Spleen (tissue), 11 donors: ENCODE results near the gene SLC26A9. TPM values are rescaled to one million over a fixed set of nuclear protein-coding genes. Genes with fewer than 3 reads are reported as not detected.

Source experiments
- DNase-seq: peaks from one replicate; pipeline ENCODE4 v3.0.0-alpha.2; 2020
- H3K27ac ChIP-seq, 8 donors: fragments of 200-600 bp; sonication (generic) in 7 of 8; 1 replicate in 4 of 8; 2 replicates in 4 of 8; pipeline versions ENCODE4 v1.5.0 to v1.8.0; 2016 to 2021; ENCODE audit warnings: inconsistent platforms in 4 of 8, mild to moderate bottlenecking in 4 of 8, moderate library complexity in 1 of 8
- H3K27me3 ChIP-seq, 7 donors: fragments of 200-600 bp; sonication (generic) in 6 of 7; replicated peaks in 1 of 7; 1 replicate in 4 of 7; 2 replicates in 3 of 7; pipeline versions ENCODE4 v1.5.0 to v1.8.0; 2016 to 2021; ENCODE audit warnings: inconsistent platforms in 3 of 7, mild to moderate bottlenecking in 1 of 7
- H3K36me3 ChIP-seq, 6 donors: fragments of 200-600 bp; sonication (generic) in 5 of 6; 1 replicate in 4 of 6; 2 replicates in 2 of 6; pipeline versions ENCODE4 v1.5.0 to v1.8.0; 2016 to 2021; ENCODE audit warnings: inconsistent platforms in 2 of 6
- H3K4me1 ChIP-seq, 6 donors: fragments of 200-600 bp; sonication (generic) in 5 of 6; 1 replicate in 3 of 6; 2 replicates in 3 of 6; pipeline versions ENCODE4 v1.5.0 to v1.8.0; 2016 to 2021; ENCODE audit warnings: inconsistent platforms in 3 of 6
- H3K4me3 ChIP-seq, 8 donors: fragments of 200-600 bp; sonication (generic) in 7 of 8; 1 replicate in 4 of 8; 2 replicates in 4 of 8; pipeline versions ENCODE4 v1.5.0 to v1.8.0; 2016 to 2021; ENCODE audit warnings: inconsistent platforms in 4 of 8, mild to moderate bottlenecking in 4 of 8, moderate library complexity in 2 of 8
- H3K9me3 ChIP-seq, 8 donors: fragments of 200-600 bp; sonication (generic) in 7 of 8; 1 replicate in 4 of 8; 2 replicates in 4 of 8; pipeline versions ENCODE4 v1.5.0 to v1.8.0; 2016 to 2021; ENCODE audit warnings: inconsistent platforms in 4 of 8
- CTCF ChIP-seq, 11 experiments: fragments of 200-600 bp in 7 of 11; fragments of 450-650 bp in 4 of 11; sonication (generic) in 4 of 11; IDR thresholded peaks in 8 of 11; conservative IDR thresholded peaks in 3 of 11; 1 replicate in 7 of 11; 2 replicates in 4 of 11; pipeline versions ENCODE4 v1.4.0 to v1.8.0; 2016 to 2021; ENCODE audit warnings: antibody characterized with exemption in 11 of 11, inconsistent platforms in 4 of 11, mild to moderate bottlenecking in 1 of 11
- POLR2A ChIP-seq, 3 donors: fragments of 450-650 bp; IDR thresholded peaks; one replicate each; pipeline ENCODE4 v1.5.1; 2017; ENCODE audit warnings: antibody characterized with exemption in 3 of 3, mild to moderate bottlenecking in 1 of 3
- POLR2AphosphoS5 ChIP-seq, 3 donors: sonication (generic); formaldehyde crosslinking; IDR thresholded peaks; one replicate each; pipeline ENCODE4 v1.5.1; 2017; ENCODE audit warnings: antibody characterized with exemption in 3 of 3
- WGBS, 5 donors: extraction: QIAGEN DNeasy Blood & Tissue Kit in 3 of 5; methylation state at CpG; one replicate each; pipeline versions ENCODE4 v1.1.5 to v1.1.7; 2013 to 2018; 5-methylcytosine and 5-hydroxymethylcytosine counted together
- intact Hi-C: fragments of 100-400 bp; cut with DNase I; formaldehyde crosslinking; loops from one replicate; pipeline ENCODE4 v1.15.0; 2023; ENCODE audit warnings: low total_unique reads
- polyA plus RNA-seq, 3 donors: library from polyadenylated mRNA; stranded (reverse); fragments of 200-250 nt; gene quantifications; one replicate each; pipeline ENCODE4 v1.2.1, GENCODE V29; 2013
- total RNA-seq, 7 donors: library from RNA; depleted of rRNA in 3 of 7; stranded (reverse); fragments of >200 nt in 3 of 7; fragmentation: NEBNext Ultra II Directional in 4 of 7; extraction: Animal tissue kit (Norgen Biotek cat#: 25700) in 4 of 7; gene quantifications; one replicate each; pipeline versions ENCODE4 v1.1.0 to v1.2.1, GENCODE V29; 2016 to 2021
- donor health status: healthy with polysubstance abuse.
- donor health status: DM: no; HTN: no; CAD: no; lungs with moderate emphysema.
- donor health status: DM: no; HTN: no; CAD: no.
- donor health status: Bipolar disorder and iron deficiency.
- donor health status: healthy.
- donor health status: DM: no; HTN: no; CAD: no.
- donor health status: DM: yes; HTN: yes; CAD: no.

Gene SLC26A9
- total and polyA plus RNA-seq, 10 donors, result 0.02 to 0.03 TPM; not detected in 8

DNA sequence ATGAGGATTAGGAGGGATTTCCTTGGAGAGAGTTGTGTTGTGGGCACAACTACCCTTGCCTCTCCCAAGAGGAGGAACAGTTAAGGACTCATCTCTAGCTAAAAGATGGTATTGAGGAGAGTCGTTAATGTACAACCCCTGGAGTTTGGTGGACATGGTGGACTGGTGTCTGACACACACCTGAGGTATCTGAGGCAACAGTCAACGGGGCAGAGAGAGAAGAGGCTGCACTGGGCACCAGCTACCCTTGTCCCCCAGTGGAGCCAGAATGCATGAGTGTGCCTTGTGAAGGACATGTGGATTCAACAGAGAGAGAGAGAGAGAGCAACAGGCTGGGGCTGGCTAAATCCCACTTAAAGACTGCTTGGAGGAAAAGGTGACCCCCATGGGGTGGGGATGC is 47.0 kb upstream of the SLC26A9 start:
- DNase-seq, result no peak
- H3K27me3 ChIP-seq, result no peaks in the 10 kb centered on the region
- no peak overlapping the region for H3K27ac ChIP-seq
- H3K4me1 ChIP-seq, result no peaks in the 10 kb centered on the region
- H3K9me3 ChIP-seq, result no peaks in the 10 kb centered on the region
- TF ChIP-seq POLR2A (IDR thresholded peaks at IDR 0.05), result no peak
- no peak for TF ChIP-seq POLR2AphosphoS5 (IDR thresholded peaks at IDR 0.05)
- TF ChIP-seq CTCF (IDR thresholded peaks at IDR 0.05 in 8 of 11, conservative IDR thresholded peaks at IDR 0.05 in 3 of 11), result no peak
- H3K36me3 ChIP-seq, result no peaks in the 10 kb centered on the region
- intact Hi-C loops, result no loop called here
- H3K4me3 ChIP-seq, result no peak overlapping the region
- WGBS, 5 donors, result 72 to 94% (median 86%) methylated on average over 2 of the region's 2 CpGs

GRCh38 chr1:205989786-205990185 is 46.5 kb upstream of the SLC26A9 start:
- Histone ChIP-seq H3K4me3 (no peak overlapping the region), H3K4me1 (no peaks in the 10 kb centered on the region), H3K27ac (no peak overlapping the region), H3K9me3 (no peaks in the 10 kb centered on the region), H3K36me3 (no peaks in the 10 kb centered on the region), H3K27me3 (no peaks in the 10 kb centered on the region)
- intact Hi-C loops, result no loop called here
- TF ChIP-seq CTCF (IDR thresholded peaks at IDR 0.05 in 8 of 11, conservative IDR thresholded peaks at IDR 0.05 in 3 of 11), result no peak
- DNase-seq, result no peak
- WGBS, 5 donors, result 65 to 80% (median 78%) methylated on average over 5 of the region's 5 CpGs

- intact Hi-C loops, result no loop called here
- H3K4me3 ChIP-seq, result no peak overlapping the region
- 76 to 86% (median 85%) methylated on average over 12 of the region's 12 CpGs for WGBS, 5 donors
- no peak for TF ChIP-seq CTCF (IDR thresholded peaks at IDR 0.05 in 8 of 11, conservative IDR thresholded peaks at IDR 0.05 in 3 of 11)
- TF ChIP-seq POLR2A (IDR thresholded peaks at IDR 0.05), result no peak
- no peak for TF ChIP-seq POLR2AphosphoS5 (IDR thresholded peaks at IDR 0.05)
- H3K9me3 ChIP-seq, result no peaks in the 10 kb centered on the region
- DNase-seq, result no peak
- H3K4me1 ChIP-seq, result no peaks in the 10 kb centered on the region
- no peaks in the 10 kb centered on the region for H3K36me3 ChIP-seq
- no peak overlapping the region for H3K27ac ChIP-seq
- H3K27me3 ChIP-seq, result no peaks in the 10 kb centered on the region
These were observed 45.3 kb upstream of the SLC26A9 start for GRCh38 chr1:205988585-205988995.

DNA sequence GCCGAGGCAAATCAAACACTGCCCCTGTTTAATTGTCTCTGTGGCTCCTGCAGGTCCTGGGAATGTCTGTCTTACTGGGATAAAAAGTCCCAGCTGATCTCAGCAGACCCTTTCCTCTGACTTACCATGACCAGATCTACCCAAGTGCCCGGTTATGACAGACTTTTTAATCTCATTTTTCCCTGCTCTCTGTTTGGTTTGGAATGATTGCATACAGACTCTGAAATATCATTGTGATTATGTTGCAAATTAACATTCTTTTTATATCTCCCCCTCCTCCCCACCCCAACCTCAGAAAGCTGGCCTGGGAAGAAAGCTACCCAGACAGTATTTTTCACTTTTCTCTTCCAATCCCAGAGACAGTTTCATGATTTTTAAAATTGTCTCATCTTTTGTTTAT is 43.6 kb upstream of the SLC26A9 start:
- Histone ChIP-seq H3K4me1 (no peaks in the 10 kb centered on the region), H3K27me3 (no peaks in the 10 kb centered on the region), H3K4me3 (no peak overlapping the region), H3K27ac (no peak overlapping the region), H3K36me3 (no peaks in the 10 kb centered on the region), H3K9me3 (no peaks in the 10 kb centered on the region)
- 61 to 89% (median 83%) methylated on average over 2 of the region's 2 CpGs for WGBS, 5 donors
- intact Hi-C loops, result no loop called here
- DNase-seq, result no peak
- TF ChIP-seq POLR2A (IDR thresholded peaks at IDR 0.05) (no peak), CTCF (IDR thresholded peaks at IDR 0.05 in 8 of 11, conservative IDR thresholded peaks at IDR 0.05 in 3 of 11) (no peak), POLR2AphosphoS5 (IDR thresholded peaks at IDR 0.05) (no peak)
